Mammary epithelial cell (primary cell): ENCODE measurements around the gene RPS6KA5.

Source experiments
- CTCF ChIP-seq, 2 donors: IDR thresholded peaks in 1 of 2; conservative IDR thresholded peaks in 1 of 2; 2 replicates each; pipeline ENCODE4 v1.5.1; 2011 to 2012; ENCODE audit warnings: inconsistent platforms in 2 of 2, low read length in 2 of 2, mild to moderate bottlenecking in 2 of 2, control low read depth in 1 of 2, low read depth in 1 of 2; ENCODE audit not compliant: insufficient read depth in 1 of 2; ENCODE audit errors: extremely low read depth in 1 of 2
- EZH2 ChIP-seq: IDR thresholded peaks from 2 replicates; pipeline ENCODE4 v1.6.1; 2012; ENCODE audit warnings: low read length, inconsistent platforms, borderline replicate concordance

DNA sequence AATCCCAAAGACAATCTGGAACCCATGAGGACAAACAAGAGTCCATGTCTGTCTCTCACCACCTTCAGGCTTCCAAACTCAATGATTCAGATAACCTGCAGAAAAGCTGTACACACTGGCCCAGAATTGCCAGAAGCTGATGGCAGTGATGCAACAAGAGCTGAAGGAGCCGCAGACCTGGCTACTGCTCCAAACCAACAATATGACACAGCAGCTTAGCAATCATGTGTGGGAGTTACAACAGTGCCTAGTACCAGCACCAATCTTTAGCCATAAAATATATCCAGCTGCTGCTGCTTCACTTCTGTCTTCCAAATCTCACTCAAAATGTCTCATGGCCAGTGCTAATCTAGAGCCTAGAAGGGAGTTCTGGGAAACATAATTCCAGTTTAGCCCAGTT lies 22.0 kb downstream of the RPS6KA5 start:
- no peak for TF ChIP-seq EZH2
- TF ChIP-seq CTCF (conservative IDR thresholded peaks at IDR 0.05 in 1 of 2, IDR thresholded peaks at IDR 0.05 in 1 of 2; ENCODE audit: extremely low read depth in 1 of 2, insufficient read depth in 1 of 2, low read depth in 1 of 2, low read length in 2 of 2), result no peak
